Stimulated activated CD4-positive, alpha-beta T cell treated with anti-CD3 and anti-CD28 coated beads, Interleukin-12 subunit alpha, Interleukin-12 subunit beta, amount 100 ng/mL, for 48 hours (primary cell): ENCODE measurements around the gene SEL1L3.

Experiments used
- DNase-seq, 3 donors: peaks; one replicate each; pipeline ENCODE4 v3.0.0-alpha.2; 2020; ENCODE audit warnings: low read depth in 2 of 3, low spot score in 1 of 3

Gene SEL1L3

DNA sequence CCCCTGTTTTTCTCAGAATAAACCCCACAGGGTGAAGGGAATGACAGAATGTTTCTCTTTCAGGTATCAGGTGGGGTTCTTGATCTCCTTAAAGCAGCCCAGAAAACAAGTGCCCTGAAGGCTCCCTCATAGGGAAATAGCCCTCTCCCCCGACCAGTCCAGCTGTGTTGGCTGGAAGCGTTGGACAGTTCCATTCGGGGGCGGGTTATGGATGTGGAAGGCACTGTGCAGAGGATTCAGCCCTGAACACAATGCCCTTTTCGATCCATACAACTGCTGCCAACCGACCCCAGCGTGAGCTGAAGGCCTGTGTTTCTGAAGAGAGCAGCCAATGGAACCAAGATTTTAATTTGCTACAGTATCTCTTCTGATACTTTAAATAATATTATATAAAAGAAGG lies 41.5 kb downstream of the SEL1L3 start:
- DNase-seq: no peak

DNA sequence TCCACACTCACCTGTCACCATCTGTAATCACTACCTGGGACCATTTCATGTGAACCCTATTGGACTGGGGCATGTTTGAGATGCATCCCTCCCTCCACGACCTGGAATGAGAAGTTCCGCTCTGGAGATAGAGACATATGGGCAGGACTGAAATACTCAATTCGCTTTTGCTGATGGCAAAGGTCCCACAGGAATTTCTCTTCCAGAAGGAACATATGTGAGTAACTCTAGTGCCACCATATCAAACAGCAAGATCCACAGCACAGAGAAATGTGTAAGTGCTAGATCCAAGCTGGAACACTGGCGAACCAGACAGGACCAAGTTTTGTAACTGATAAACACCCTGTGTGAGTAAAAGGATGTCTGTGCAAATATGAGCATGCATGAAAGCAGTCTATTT lies 43.9 kb downstream of the SEL1L3 start:
- no peak for DNase-seq

DNA sequence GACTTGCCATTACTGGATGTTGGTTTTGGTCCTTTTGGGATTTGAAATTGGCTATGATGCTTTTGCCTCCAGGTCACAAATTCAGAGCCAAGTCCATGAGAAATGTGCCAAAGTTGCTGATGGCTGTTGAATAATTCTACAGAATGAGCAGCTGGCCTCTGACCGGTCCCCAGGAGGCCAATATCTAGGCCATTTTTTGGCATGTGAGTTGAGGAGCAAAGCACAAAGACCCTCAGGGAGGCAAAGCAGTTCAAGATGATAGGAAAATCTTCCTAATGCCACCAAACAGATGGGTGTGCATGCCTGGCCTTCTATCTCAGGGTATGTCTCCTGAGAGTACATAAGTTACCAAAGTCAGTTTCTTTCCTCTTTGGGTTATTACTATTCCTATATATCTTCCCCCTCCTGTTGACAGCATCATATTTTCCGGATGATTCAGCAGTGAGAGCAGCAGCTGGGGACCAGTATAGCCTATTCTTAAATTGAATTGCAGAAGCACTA lies 44.4 kb downstream of the SEL1L3 start:
- DNase-seq: no peak

DNA sequence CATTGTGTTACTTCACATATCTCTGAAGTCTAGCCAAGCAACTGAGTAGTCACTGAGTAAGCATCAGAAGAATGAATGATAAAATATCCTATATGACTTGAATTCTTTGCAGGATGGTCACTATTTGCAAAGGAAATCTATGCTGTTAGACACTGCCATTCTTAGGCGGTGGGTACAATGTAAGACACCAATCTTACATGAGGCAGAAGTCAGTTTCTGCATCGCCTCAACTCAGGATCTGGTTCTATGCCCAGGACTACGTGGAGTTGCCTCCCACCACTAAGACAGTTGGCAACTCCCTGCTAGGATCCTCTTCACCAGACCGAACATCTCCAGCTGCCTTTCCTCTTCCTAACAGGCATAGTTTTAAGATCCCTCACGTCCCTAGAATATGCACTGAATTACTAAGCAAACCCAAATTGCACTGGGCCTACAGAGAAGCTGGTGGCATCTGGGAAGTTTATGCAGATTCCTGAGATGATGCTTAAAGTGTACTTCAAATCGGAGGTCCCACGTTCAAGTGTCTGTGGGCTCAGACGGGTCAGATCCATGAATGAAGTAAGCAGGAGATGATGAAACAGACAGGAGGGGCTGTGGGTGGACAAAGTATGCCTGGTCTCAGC lies 45.6 kb downstream of the SEL1L3 start:
- no peak for DNase-seq

DNA sequence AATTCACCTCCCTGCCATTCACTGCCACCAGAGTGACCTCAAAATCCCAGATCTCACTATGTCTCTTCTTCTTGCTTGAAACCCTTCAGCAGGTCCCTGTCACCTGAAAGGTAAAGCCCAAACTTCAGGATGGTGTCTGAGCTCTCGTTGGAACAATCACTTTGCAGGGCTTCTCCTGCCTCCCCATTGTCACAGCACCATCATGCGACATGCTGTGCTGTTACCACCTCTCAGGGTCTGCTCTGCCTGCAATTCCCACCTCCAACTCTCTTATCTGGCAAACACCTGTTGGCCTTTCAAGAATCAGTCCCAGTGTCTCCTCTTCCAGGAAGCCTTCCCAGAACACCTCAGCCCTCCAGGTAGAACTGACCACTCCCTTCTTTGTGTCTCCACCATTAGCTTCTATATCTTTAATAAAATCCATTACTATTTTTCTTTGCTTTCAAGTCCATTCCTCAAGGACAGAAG lies 46.2 kb downstream of the SEL1L3 start:
- DNase-seq: no peak

DNA sequence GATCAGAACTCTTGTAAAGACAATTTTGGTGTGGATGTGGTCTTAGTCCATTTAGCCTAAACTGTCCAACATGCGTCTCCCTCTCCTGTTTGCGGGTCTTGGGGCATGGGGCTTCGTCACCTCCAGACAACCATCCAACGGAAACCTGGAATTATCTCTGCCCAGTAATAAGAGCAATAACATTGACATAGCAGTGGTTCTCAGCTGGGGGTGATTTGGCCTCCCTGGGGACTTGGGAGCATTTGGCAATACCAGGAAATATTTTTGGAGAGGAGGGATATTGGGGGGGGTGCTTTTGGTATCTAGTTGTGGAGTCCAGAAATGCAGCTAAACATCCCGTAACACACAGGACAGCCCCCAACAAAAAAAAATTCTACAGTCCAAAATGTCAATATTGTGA lies 47.2 kb downstream of the SEL1L3 start:
- no peak for DNase-seq

DNA sequence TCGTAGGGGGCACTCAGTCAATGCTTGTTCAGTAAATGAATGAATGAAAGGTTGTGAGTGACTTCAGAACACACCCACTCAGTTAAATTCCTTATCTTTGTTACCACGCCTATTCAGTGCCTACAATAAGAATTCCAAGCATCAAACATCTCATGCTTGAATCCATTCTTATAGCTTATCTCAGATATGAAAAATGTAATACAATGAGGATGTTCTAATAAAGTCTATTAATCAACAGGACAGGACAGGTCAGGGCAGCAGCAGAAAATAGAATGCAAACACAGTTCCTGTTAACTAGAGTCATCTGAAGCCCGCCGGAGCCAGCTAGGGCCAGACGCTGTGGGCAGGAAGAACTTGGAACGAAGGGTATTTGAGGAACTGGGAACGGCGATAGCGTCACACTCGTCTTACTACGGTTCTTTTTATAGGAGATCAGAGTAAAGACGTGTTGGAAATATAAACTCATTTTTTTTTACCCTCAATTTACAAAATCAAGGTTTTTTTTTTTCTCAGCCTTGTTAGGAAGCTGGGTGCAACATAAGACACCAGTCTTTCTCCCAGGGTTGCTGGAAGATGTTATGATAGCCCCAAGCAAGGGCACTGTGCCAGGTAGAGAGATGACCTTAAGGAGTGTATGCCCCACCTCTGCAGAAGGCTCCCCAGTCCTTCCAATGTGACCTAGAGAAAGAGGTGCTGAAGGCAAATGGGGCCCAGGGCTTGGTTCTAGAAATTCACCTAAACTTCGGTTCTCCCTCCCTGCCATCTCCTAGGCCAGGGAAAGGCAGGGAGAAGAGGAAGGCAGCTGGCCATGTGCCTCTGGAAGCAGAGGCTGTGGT lies 48.3 kb downstream of the SEL1L3 start:
- no peak for DNase-seq

DNA sequence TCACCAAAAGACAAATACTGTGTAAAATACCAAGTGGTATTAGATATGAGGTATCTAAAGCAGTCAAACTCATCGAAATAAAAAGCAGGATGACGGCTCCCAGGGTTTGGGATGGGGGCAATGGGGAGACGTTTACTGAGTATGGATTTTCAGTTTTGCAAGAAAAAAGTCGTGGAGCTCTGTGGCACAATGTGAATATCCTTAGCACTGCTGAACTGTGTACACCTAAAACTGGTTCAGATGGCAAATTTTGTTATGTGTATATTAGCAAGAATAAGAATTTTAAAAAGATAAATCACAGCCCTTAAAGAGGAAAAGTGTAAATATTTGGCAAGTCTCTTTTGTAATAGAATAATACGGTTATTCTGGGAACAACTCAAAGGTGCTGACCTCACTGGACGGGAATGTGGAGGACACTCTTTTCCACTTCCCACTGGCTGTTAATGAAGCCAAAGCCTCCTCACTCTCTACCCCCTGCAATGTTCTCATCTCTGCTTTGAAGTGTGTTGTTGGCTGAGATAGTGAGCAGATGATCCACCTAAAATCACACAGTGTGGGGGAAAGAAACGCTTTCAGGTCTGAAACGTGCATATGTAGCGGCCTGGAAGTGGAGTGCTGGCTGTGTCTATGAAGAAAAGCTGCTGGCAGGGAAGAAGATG lies 49.2 kb downstream of the SEL1L3 start:
- no peak for DNase-seq

DNA sequence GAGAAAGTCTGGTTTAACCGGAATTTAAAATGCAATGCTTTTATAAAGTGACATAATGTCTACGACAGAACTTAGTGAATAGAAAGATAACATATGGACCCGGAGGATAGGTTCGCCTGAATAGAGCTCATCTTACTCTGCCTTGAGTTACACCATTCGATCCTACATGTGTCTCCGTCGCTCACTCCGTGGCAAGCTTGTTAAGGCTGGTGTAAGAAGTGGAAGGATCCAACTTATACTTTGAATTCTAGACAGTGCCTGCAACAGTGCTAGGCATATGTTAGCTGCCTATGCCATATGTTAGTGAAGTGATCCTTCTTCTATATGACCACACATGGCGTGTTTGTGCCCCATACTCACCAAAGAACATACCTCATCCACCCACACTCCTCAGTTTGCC lies 50.9 kb downstream of the SEL1L3 start:
- no peak for DNase-seq

DNA sequence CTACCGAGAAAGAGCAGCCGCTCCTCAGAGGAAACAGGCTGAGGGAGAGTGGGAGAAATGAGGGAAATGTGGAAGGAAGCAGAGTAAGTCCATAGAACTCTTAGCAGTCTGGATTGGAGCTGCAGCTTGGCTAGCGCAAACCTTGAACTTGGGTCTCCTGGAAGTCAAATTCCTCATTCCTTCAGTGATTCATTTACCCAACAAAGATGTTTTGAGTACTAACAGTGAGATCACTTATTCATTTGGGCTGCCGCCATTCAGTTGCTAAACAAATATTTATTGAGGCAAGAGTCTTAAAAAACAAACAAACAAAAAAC lies 51.5 kb downstream of the SEL1L3 start:
- DNase-seq: no peak

DNA sequence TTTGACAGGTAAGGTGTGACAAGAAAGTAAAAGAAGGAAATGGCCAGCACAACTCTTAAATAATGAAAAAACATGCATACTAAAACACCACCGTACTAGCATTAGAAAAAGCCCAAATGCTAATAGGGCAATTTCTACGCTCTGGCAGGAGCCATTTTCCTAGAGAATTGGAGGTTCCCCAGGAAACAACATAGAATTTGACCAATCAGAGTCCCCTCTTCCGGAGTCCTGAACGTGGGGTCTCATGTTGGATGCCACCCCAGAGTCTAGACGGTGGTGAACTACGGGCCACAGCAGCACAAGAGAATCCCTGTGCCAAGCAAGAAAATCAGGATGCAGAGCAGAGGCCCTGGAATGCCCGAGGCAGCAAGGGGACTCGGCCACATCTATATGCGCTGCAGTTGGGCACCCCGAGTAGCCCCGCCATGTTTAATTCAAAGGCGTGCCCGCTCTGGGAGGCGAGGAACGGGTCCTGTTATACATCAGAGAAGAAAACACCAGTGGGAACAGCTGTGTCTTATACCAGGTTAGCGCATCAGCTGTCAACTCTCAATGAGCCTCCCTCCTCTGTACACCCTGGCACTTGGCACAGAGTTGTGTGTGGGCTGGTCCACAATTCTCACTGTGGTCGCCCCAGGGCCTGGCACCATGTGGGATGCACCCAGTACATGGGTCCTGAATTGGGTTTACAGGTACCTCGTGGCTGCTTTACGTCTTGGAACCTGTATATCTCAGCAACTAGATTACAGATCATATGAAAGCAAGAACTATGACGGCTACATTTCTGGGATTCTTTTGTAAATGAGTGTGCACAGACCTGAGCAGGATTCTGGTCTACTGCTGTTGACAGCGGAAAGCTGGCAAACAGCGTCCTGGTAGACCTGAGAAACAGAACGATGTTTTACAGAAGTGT lies 52.1 kb downstream of the SEL1L3 start:
- no peak for DNase-seq

DNA sequence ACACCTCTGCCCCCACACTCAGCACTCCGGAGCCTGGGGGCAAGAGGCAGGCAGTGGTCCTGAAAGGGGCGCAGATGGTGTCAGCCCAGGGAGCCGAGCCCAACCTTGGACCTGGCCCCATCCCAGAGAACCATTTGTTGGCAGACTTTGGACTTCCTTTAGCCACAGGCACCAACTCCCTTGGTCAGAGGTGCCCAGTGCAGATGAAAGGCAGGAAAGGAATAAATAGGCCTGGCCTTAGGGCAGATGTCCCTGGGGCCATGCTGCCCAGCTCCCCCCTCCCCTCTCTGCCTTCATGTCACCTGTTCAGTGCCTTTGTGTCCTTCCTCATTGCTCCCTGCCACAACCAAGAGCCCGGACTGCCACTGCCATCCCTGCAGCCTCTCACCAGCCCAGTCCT lies 52.8 kb downstream of the SEL1L3 start:
- DNase-seq: no peak

DNA sequence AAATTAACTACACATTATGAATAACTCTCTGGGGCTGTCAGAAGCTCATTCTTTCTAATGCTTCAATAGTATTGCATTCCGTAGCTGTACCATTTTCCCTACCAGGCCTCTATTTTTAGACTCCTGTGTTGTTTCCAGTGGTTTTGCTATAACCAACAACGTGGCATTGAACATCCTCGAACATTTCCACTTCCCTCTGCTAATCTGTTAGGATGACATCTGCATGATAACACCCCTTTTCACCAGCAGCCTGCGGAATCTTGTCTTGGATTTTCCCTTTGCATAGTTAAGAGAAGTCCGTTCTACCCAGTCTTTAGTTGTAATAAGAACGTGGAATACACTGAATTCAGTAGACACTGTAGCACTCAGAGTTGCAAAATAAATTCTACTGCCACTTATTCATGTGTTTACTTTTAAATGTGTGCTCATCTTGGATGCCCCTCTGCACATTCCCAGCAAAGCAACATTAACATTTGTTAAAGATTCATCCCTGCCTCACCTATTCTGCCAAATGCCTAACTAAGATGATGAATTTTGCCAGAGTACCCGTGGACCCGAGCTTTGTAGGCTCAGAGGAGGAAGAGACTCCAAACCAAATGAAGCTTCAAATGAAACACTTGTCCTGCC lies 55.6 kb downstream of the SEL1L3 start:
- no peak for DNase-seq

DNA sequence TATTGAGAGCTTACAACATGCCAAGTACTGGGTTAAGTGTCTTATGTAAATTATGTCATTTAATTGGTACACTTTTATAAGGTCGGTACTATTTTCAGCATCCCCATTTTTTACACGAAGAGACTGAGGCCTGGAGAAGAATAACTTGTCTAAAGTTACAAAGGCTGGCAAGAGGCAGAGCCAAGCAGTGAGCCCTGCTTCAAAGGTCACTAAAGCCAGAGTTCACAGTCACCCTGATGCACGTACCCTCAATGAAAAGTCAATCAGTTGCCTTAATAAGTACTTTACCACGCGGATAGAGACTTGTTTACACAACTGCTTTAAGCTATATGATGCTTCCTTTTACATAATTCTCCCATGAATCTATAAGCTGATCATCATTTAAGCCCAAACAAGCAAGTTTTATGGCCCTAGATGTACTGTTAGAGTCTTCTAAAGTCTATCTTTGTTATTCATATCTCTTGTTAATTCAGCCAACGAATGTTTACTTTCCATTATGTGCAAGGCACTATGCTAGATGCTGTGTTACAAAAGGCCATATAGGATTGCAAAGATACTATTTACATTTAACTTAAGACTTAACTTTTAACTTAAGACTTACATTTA lies 57.4 kb downstream of the SEL1L3 start:
- DNase-seq: no peak

DNA sequence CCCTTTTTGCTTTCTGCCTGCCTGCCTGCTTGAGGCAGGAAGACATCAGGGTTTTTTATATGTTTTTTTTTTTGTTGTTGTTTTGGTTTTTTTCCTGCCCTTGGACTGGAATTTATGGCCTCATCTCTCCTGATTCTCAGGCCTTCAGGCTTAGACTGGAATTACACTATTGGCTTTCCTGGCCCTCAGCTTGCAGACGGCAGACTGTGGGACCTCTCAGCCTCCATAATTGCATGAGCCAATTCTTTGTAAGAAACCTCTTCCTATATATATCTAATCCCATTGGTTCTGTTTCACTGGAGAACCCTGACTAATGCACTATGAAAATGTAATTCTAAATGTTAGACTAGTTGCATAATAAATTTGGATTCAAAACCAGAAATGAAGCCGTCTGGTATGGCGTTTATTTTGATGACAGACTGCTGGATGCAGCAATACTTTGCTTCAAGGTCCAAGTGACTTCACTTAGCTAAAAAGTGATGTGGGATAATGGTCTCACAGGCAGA lies 59.0 kb downstream of the SEL1L3 start:
- DNase-seq: no peak

DNA sequence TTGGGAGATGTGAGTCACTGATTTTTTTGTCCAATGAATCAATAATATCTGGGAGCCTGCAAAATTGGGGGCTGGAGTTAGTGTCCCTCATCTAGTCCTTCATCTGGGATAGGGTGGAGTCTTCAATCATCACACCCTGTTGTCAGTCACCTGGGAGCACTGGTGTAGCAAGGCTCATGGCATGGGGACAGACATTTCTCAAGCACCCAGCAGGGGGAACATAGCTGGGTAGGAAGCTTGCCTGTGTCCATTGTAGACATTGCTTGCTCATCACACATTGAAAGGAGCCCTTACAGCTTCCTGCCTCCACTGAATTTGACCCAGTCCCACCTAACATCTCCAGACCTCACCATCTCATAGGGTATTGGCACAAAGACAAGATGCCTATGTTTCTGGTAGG lies 61.2 kb downstream of the SEL1L3 start:
- no peak for DNase-seq

DNA sequence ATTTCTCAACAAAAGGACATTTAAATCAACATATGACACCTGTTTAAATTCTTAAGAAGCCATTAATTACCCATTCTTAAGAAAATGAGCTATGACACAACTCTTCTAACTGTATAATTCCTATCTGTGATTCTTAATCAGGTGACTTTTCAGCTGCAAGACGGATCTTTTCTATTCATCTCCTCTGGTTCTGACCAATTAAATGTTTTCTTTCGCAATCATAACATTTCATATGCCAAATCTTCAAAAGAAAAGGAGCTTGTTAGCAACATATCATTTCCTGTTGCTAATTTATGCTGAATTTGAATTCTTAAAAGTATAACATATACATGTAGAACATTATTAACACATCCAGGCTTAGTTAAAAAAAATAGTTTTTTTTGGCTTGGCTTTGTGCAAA lies 62.5 kb downstream of the SEL1L3 start:
- DNase-seq: no peak

DNA sequence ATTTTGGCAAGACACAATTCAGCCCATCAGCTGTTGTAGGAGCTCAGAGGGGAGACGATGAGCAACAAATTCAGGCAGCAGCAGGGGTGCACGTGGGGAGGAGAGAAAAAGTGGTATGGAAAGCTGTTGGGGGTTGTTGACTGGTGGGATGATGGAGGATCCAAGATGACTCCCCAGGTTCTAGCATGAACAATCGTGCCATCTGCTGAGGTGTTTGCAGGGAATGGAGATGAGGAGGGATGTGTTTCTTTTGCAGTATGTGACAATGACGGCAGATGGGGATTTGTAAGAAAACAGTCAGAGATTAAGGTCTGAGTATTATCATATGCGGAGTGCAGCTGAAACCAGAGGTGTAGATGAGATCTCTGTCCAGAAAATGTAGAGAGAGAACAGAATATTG lies 63.3 kb downstream of the SEL1L3 start:
- no peak for DNase-seq

DNA sequence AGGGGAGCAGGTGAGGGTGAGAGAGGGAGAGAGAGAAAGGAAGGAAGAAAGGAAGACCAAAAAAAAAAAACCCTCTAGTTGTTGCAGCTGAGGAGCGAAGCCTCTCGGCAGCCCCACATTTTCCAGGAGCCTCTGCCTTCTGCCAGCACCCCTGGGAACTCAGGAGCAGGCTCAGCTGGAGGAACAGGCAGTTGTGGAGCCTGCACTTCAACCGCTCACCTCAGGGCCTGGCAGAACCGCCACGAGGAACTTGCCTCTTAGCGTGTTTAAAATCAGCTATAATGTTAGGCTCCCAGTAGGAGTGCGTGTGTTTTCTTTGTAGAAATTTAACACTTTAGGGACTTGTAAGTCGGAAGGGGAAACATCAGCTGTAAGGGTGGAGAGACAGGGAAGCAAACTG lies 65.7 kb downstream of the SEL1L3 start:
- no peak for DNase-seq
